CD14-positive monocyte (primary cell): Measurements from ENCODE around the gene POU1F1. TPM values are rescaled to one million over a fixed set of nuclear protein-coding genes. Genes with fewer than 3 reads are reported as not detected.

Source experiments
- DNase-seq, 3 donors: peaks; one replicate each; pipeline ENCODE4 v3.0.0-alpha.2; 2011 to 2022
- H2AFZ ChIP-seq: 2 replicates; pipeline ENCODE4 v1.6.0; 2012; ENCODE audit warnings: mild to moderate bottlenecking, low read depth, low read length, inconsistent platforms; ENCODE audit not compliant: insufficient read depth, poor library complexity, severe bottlenecking
- H3K27ac ChIP-seq, 2 donors: 1 replicate in 1 of 2; 2 replicates in 1 of 2; pipeline ENCODE4 v1.5.1; 2012 to 2013; ENCODE audit warnings: low read length in 2 of 2, control low read depth in 1 of 2, inconsistent platforms in 1 of 2, low read depth in 1 of 2, mild to moderate bottlenecking in 1 of 2
- H3K27me3 ChIP-seq, 2 donors: one replicate each; pipeline versions ENCODE4 v1.6.0 to v1.6.1; 2011 to 2013; ENCODE audit warnings: low read length in 2 of 2; ENCODE audit not compliant: control insufficient read depth in 2 of 2, insufficient read depth in 2 of 2
- H3K36me3 ChIP-seq, 2 donors: replicated peaks in 1 of 2; 1 replicate in 1 of 2; 2 replicates in 1 of 2; pipeline versions ENCODE4 v1.5.1 to v1.6.1; 2012 to 2013; ENCODE audit warnings: low read length in 2 of 2, control low read depth in 1 of 2, inconsistent platforms in 1 of 2, mild to moderate bottlenecking in 1 of 2; ENCODE audit not compliant: insufficient read depth in 2 of 2, control insufficient read depth in 1 of 2
- H3K4me1 ChIP-seq, 2 donors: 1 replicate in 1 of 2; 2 replicates in 1 of 2; pipeline versions ENCODE4 v1.5.1 to v1.6.1; 2012 to 2013; ENCODE audit warnings: low read length in 2 of 2, control low read depth in 1 of 2, inconsistent platforms in 1 of 2, mild to moderate bottlenecking in 1 of 2, moderate library complexity in 1 of 2; ENCODE audit not compliant: insufficient read depth in 2 of 2, control insufficient read depth in 1 of 2
- H3K4me2 ChIP-seq: replicated peaks from 2 replicates; pipeline ENCODE3; 2012; ENCODE audit warnings: low read length, moderate library complexity, mild to moderate bottlenecking; ENCODE audit not compliant: poor library complexity, severe bottlenecking; ENCODE audit errors: extremely low read depth
- H3K4me3 ChIP-seq, 3 experiments: fragments of 200-600 bp in 1 of 3; sonication (generic) in 1 of 3; replicated peaks in 1 of 3; 1 replicate in 2 of 3; 2 replicates in 1 of 3; pipeline ENCODE4 v1.5.1; 2011 to 2013; ENCODE audit warnings: low read length in 3 of 3, mild to moderate bottlenecking in 3 of 3, control low read depth in 2 of 3, low read depth in 2 of 3, inconsistent platforms in 1 of 3, moderate library complexity in 1 of 3
- H3K79me2 ChIP-seq: 2 replicates; pipeline ENCODE4 v1.6.0; 2012; ENCODE audit warnings: mild to moderate bottlenecking, control low read depth, inconsistent platforms, low read length, moderate library complexity; ENCODE audit not compliant: insufficient read depth
- H3K9ac ChIP-seq: 2 replicates; pipeline ENCODE4 v1.6.0; 2017; ENCODE audit warnings: low read length, mild to moderate bottlenecking; ENCODE audit not compliant: insufficient read depth, poor library complexity, severe bottlenecking
- H3K9me3 ChIP-seq, 2 donors: replicated peaks in 1 of 2; 1 replicate in 1 of 2; 2 replicates in 1 of 2; pipeline versions ENCODE4 v1.5.1 to v1.6.1; 2012 to 2013; ENCODE audit warnings: low read length in 2 of 2, control low read depth in 1 of 2; ENCODE audit not compliant: control insufficient read depth in 1 of 2, insufficient read depth in 1 of 2
- H4K20me1 ChIP-seq: 2 replicates; pipeline ENCODE4 v1.6.0; 2012; ENCODE audit warnings: mild to moderate bottlenecking, low read length, control low read depth, moderate library complexity; ENCODE audit not compliant: insufficient read depth
- H3K27ac Mint-ChIP-seq, 7 donors: one replicate each; pipeline ENCODE4 v1.8.0; 2020; ENCODE audit warnings: mild to moderate bottlenecking in 7 of 7, mixed read lengths in 7 of 7, moderate library complexity in 6 of 7, inconsistent platforms in 2 of 7
- H3K27me3 Mint-ChIP-seq, 3 donors: one replicate each; pipeline ENCODE4 v1.8.0; 2021 to 2022; ENCODE audit warnings: low read depth in 3 of 3, mild to moderate bottlenecking in 3 of 3, mixed read lengths in 3 of 3, moderate library complexity in 3 of 3, inconsistent platforms in 1 of 3
- H3K36me3 Mint-ChIP-seq, 2 donors: one replicate each; pipeline ENCODE4 v1.8.0; 2020; ENCODE audit warnings: mixed read lengths in 2 of 2, inconsistent platforms in 1 of 2, mild to moderate bottlenecking in 1 of 2
- H3K4me1 Mint-ChIP-seq: one replicate; pipeline ENCODE4 v1.8.0; 2020; ENCODE audit warnings: mild to moderate bottlenecking, mixed read lengths
- H3K4me3 Mint-ChIP-seq, 2 donors: one replicate each; pipeline ENCODE4 v1.8.0; 2020; ENCODE audit warnings: mild to moderate bottlenecking in 2 of 2, mixed read lengths in 2 of 2, moderate library complexity in 1 of 2
- H3K9me3 Mint-ChIP-seq, 7 donors: one replicate each; pipeline ENCODE4 v1.8.0; 2020 to 2022; ENCODE audit warnings: mixed read lengths in 7 of 7, mild to moderate bottlenecking in 6 of 7, moderate library complexity in 6 of 7, inconsistent platforms in 2 of 7
- CTCF ChIP-seq: fragments of 200-600 bp; IDR thresholded peaks from one replicate; pipeline ENCODE4 v1.8.0; 2022; ENCODE audit warnings: antibody characterized with exemption, mild to moderate bottlenecking
- WGBS: methylation state at CpG from one replicate; pipeline ENCODE4 v1.1.5; 2013; ENCODE audit warnings: missing lambda C conversion rate; ENCODE audit not compliant: insufficient coverage; 5-methylcytosine and 5-hydroxymethylcytosine counted together
- intact Hi-C, 2 donors: fragments of 100-400 bp; cut with micrococcal nuclease; formaldehyde crosslinking; loops; one replicate each; pipeline versions ENCODE4 v1.15.0 to v1.15.1; 2023
- polyA minus RNA-seq: library from RNA; depleted of rRNA, polyadenylated mRNA; stranded (reverse); fragments of >200 nt; gene quantifications from 2 replicates; pipeline ENCODE4 v1.2.3, GENCODE V29; 2012
- polyA plus RNA-seq, 3 donors: library from polyadenylated mRNA; depleted of rRNA in 1 of 3; unstranded in 2 of 3; stranded (reverse) in 1 of 3; fragments of 300-500 nt in 2 of 3; fragments of >200 nt in 1 of 3; fragmentation: Illumina TruSeq in 2 of 3; gene quantifications; 1 replicate in 2 of 3; 2 replicates in 1 of 3; pipeline ENCODE4 v1.2.3, GENCODE V29; 2012 to 2021
- total RNA-seq, 12 experiments: library from RNA in 1 of 12; stranded (reverse) in 1 of 12; fragments of 120-200 nt in 1 of 12; gene quantifications; one replicate each; pipeline ENCODE4 v1.2.4 and lab custom pipeline; 2013 to 2026; ENCODE audit warnings: mixed read lengths in 6 of 12, inconsistent platforms in 1 of 12

POU1F1 gene
- total RNA-seq (2013) = not detected
- polyA plus RNA-seq = not detected
- polyA minus RNA-seq = not detected in 2 replicates
- total RNA-seq (lab: John Stamatoyannopoulos, UW) = 0 to 1.1 (median 0) reads per million in 11 experiments

- Histone ChIP-seq H2AFZ (no peak within 1 kb of the TSS), H3K4me3 (no peak within 1 kb of the TSS), H3K4me1 (peaks cover 1 to 4% of the 10 kb centered on the region in 2 donors), H3K9me3 (no peaks in the 10 kb centered on the region), H3K27ac (no peak within 1 kb of the TSS), H4K20me1 (no peaks in the 10 kb centered on the region), H3K9ac (no peak within 1 kb of the TSS), H3K4me2 (no peak within 1 kb of the TSS), H3K36me3 (no peaks in the 10 kb centered on the region), H3K27me3 (no peaks in the 10 kb centered on the region), H3K79me2 (no peaks in the 10 kb centered on the region)
- TF ChIP-seq CTCF = no peak
- no peak within 1 kb of the TSS for H3K4me3 Mint-ChIP-seq
- WGBS = no CpG with 5 or more reads among the region's 6 CpGs
- no peak within 1 kb of the TSS for H3K27ac Mint-ChIP-seq
- intact Hi-C loops = no loop called here
- peaks cover 0 to 2% (median 0%) of the 10 kb centered on the region in 7 donors for H3K9me3 Mint-ChIP-seq
- H3K36me3 Mint-ChIP-seq = no peaks in the 10 kb centered on the region
- peaks cover 10% of the 10 kb centered on the region for H3K4me1 Mint-ChIP-seq
- no peak for DNase-seq
- H3K27me3 Mint-ChIP-seq = peaks cover 0 to 2% (median 0%) of the 10 kb centered on the region in 3 donors
Measured at GRCh38 chr3:87276484-87276883, at the start of gene POU1F1. POU1F1 (minus strand) TSS chr3:87276584; CDS start chr3:87276462, 122 bp downstream.

- intact Hi-C loops = no loop called here
- Histone ChIP-seq H3K9me3 (peaks cover 0 to 15% of the 10 kb centered on the region in 2 donors), H2AFZ (no peak overlapping the region), H3K79me2 (no peaks in the 10 kb centered on the region), H3K36me3 (no peaks in the 10 kb centered on the region), H4K20me1 (no peaks in the 10 kb centered on the region), H3K4me2 (no peak overlapping the region), H3K27me3 (no peaks in the 10 kb centered on the region), H3K27ac (no peak overlapping the region), H3K4me3 (no peak overlapping the region), H3K4me1 (no peaks in the 10 kb centered on the region), H3K9ac (no peak overlapping the region)
- Mint-ChIP-seq H3K27me3 (peaks cover 0 to 2% (median 0%) of the 10 kb centered on the region in 3 donors), H3K27ac (no peak overlapping the region), H3K4me3 (no peak overlapping the region), H3K36me3 (no peaks in the 10 kb centered on the region), H3K4me1 (no peaks in the 10 kb centered on the region), H3K9me3 (peaks cover 2 to 15% (median 5%) of the 10 kb centered on the region in 7 donors)
- no peak for TF ChIP-seq CTCF
- DNase-seq = no peak
- WGBS = no CpG with 5 or more reads among the region's 1 CpG
Measured at GRCh38 chr3:87324609-87325008, 48.2 kb upstream of the POU1F1 start.
